Peyer's patch (tissue), 4 donors: Measurements from ENCODE around the gene DEFB132. TPM values are rescaled to one million over a fixed set of nuclear protein-coding genes. Genes with fewer than 3 reads are reported as not detected.

Experiments used
- DNase-seq, 3 donors: peaks; one replicate each; pipeline ENCODE4 v3.0.0-alpha.2; 2017 to 2019
- H3K27ac ChIP-seq, 4 donors: fragments of 200-600 bp; sonication (generic); one replicate each; pipeline ENCODE4 v1.5.1; 2016 to 2019
- H3K27me3 ChIP-seq, 2 donors: fragments of 200-600 bp; sonication (generic); one replicate each; pipeline ENCODE4 v1.5.1; 2019
- H3K36me3 ChIP-seq, 3 donors: fragments of 200-600 bp; sonication (generic); one replicate each; pipeline ENCODE4 v1.5.1; 2016 to 2019
- H3K4me1 ChIP-seq, 4 donors: fragments of 200-600 bp; sonication (generic); one replicate each; pipeline ENCODE4 v1.5.1; 2016 to 2019
- H3K4me3 ChIP-seq, 4 donors: fragments of 200-600 bp; sonication (generic); 1 replicate in 3 of 4; 2 replicates in 1 of 4; pipeline ENCODE4 v1.5.1; 2016 to 2019; ENCODE audit warnings: mild to moderate bottlenecking in 1 of 4
- H3K9me3 ChIP-seq, 4 donors: fragments of 200-600 bp; sonication (generic); one replicate each; pipeline ENCODE4 v1.5.1; 2016 to 2019; ENCODE audit warnings: mild to moderate bottlenecking in 1 of 4
- CTCF ChIP-seq, 6 experiments: fragments of 450-650 bp in 4 of 6; fragments of 200-600 bp in 2 of 6; sonication (generic) in 1 of 6; IDR thresholded peaks; one replicate each; pipeline ENCODE4 v1.5.1; 2017 to 2019; ENCODE audit warnings: antibody characterized with exemption in 6 of 6, mild to moderate bottlenecking in 3 of 6, moderate library complexity in 1 of 6
- POLR2A ChIP-seq, 2 donors: fragments of 450-650 bp; IDR thresholded peaks; one replicate each; pipeline ENCODE4 v1.5.1; 2017; ENCODE audit warnings: antibody characterized with exemption in 2 of 2, mild to moderate bottlenecking in 2 of 2, moderate library complexity in 2 of 2
- total RNA-seq, 4 donors: library from RNA; depleted of rRNA; stranded (reverse); fragments of >200 nt; gene quantifications; one replicate each; pipeline ENCODE4 v1.1.0, GENCODE V29; 2016

DEFB132 gene
- total RNA-seq, 4 donors from 2014 or later = not detected

GRCh38 chr20:298776-299391, 41.4 kb downstream of the DEFB132 start:
- Histone ChIP-seq H3K36me3 (no peaks in the 10 kb centered on the region), H3K4me1 (peaks cover 6 to 40% (median 11%) of the 10 kb centered on the region in 4 donors), H3K27ac (peak overlapping the region; percentile 99), H3K9me3 (no peaks in the 10 kb centered on the region), H3K27me3 (no peaks in the 10 kb centered on the region), H3K4me3 (peak overlapping the region; percentile 65 to 97 (median 92))
- no peak for DNase-seq
- no peak for TF ChIP-seq CTCF (IDR thresholded peaks at IDR 0.05)
- TF ChIP-seq POLR2A (IDR thresholded peaks at IDR 0.05) = no peak

DNA sequence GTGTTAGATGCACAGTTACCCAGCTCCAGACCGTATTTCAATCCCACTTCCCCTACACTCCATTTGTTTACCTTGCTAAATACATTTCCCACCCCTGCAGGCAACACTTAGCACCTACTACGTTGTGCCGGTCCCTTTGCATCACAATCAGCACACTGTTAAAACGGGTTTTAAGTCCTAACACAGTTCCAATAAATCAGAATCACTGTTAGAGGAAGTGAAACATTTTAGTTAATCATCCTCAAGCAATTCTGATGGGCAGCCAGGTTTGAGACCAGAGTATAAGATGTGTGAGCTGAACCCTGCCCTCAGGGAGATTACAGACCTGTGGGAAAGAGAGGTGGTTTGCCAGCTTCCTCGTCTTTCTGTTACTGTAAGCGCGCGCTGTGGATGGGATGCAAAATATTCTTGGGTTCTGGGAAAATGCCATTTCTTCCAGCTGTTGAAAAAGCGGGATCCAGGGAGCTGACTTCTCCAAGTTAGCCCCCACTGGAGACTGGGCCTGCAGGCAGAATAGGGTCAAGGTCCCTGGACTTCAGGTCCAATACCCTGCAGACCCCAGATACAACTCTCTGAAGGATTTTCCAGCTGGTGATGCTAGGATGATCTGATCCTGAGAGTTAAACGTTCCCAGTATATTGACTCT, 42.9 kb downstream of the DEFB132 start:
- no peak for DNase-seq
- Histone ChIP-seq H3K27me3 (no peaks in the 10 kb centered on the region), H3K27ac (no peak overlapping the region), H3K4me1 (peaks cover 6 to 40% (median 11%) of the 10 kb centered on the region in 4 donors), H3K4me3 (peak overlapping the region in 1 of 4 donors; percentile 23), H3K9me3 (no peaks in the 10 kb centered on the region), H3K36me3 (no peaks in the 10 kb centered on the region)
- TF ChIP-seq POLR2A (IDR thresholded peaks at IDR 0.05) (no peak), CTCF (IDR thresholded peaks at IDR 0.05) (no peak)

DNA sequence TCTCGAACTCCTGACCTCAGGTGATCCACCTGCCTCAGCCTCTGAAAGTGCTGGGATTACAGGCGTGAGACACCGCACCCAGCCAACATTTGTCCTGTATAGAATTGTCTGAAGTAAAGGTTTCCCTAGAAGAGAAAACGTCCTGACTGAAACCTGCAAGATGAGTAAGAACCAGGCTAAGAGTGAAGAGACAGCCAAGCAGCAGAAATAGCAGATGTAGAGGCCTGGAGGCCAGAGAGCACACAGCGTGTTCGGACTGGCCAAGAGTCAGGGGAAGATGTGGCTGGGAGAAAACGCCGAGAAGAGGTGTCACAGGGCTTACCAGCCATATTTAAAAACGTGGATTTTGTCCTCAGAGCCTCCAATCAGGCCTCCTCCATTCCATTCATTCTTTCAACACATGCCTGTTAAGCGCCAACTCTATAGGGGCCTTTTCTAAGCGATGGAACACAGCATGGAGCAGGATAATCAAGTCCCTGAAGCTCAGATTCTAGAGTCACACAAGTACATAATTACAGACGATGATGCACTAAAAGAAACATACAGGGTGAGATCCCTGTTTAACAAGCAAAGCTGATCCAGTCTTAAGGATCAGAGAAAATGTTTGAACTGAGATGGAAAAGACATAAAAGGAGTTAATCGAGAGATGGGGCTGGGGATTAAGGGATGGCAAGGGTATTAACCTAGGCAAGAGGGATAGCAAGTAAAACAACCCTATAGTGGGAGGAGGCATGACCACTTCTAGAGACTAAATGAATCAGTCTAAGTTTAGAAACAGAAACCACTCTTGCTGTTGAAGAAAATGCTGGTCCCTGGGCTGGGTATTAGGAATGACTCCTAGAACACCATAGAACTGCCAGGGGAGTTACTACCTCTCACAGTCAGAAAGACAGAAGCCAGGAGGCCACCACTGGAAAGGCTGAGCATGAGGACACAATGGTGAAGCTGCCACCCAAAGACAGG, 44.6 kb downstream of the DEFB132 start:
- no peaks in the 10 kb centered on the region for H3K27me3 ChIP-seq
- H3K36me3 ChIP-seq = no peaks in the 10 kb centered on the region
- no peaks in the 10 kb centered on the region for H3K9me3 ChIP-seq
- DNase-seq = no peak
- H3K4me3 ChIP-seq = no peak overlapping the region
- TF ChIP-seq CTCF (IDR thresholded peaks at IDR 0.05) (no peak), POLR2A (IDR thresholded peaks at IDR 0.05) (no peak)
- H3K4me1 ChIP-seq = peaks cover 6 to 32% (median 11%) of the 10 kb centered on the region in 4 donors
- no peak overlapping the region for H3K27ac ChIP-seq

DNA sequence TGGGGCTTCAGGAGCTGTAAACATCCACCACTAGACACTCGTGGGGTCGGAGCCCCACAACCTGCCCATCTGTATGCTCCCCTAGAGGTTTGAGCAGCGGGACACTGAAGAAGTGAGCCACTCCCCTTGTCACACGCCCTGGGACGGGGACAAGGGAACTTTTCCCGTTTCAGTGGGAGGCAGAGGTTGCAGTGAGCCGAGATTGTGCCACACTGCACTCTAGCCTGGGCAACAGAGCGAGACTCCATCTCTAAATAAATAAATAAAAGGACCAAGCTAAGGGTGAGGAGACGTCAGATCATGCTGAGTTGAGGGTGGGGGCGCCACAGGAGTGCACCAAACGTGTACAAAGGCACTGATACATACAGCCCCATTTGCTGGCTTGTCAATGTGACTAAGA, 48.2 kb downstream of the DEFB132 start:
- Histone ChIP-seq H3K36me3 (no peaks in the 10 kb centered on the region), H3K4me1 (peaks cover 0 to 15% (median 0%) of the 10 kb centered on the region in 4 donors), H3K27ac (no peak overlapping the region), H3K4me3 (no peak overlapping the region), H3K27me3 (no peaks in the 10 kb centered on the region), H3K9me3 (no peaks in the 10 kb centered on the region)
- TF ChIP-seq CTCF (IDR thresholded peaks at IDR 0.05) = no peak
- no peak for TF ChIP-seq POLR2A (IDR thresholded peaks at IDR 0.05)
- DNase-seq = no peak

DNA sequence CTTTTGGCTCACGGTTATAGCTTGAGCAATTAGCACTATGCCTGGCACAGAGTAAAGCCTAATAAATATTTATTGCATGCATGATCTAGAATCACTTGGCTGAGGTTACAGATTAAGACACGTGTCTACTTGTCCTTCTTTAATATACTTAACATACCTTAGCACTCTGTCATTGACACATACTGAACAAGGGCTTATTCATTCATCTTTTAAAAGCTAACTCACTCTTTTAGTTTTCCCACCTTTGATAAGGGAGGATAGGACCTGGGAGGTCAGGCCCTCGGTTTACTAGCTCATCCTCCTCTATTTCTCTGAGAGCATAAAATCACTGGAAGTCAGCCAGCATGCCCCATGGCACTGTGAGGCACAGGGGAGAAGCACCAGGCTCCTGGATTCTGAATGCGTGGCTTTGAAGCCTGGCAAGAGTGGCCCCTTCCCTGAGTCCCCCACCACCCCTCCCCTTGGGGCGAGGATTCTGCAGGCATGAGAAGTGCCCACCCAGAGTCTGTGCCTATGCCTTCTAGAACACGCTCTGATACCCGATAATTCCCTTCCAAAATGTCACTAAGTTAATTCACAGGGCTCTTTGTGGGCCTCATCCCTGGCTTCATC, 51.0 kb downstream of the DEFB132 start:
- H3K4me3 ChIP-seq = no peak overlapping the region
- no peak for DNase-seq
- TF ChIP-seq POLR2A (IDR thresholded peaks at IDR 0.05) = no peak
- TF ChIP-seq CTCF (IDR thresholded peaks at IDR 0.05) = no peak
- H3K27ac ChIP-seq = no peak overlapping the region
- no peaks in the 10 kb centered on the region for H3K36me3 ChIP-seq
- H3K27me3 ChIP-seq = no peaks in the 10 kb centered on the region
- H3K9me3 ChIP-seq = no peaks in the 10 kb centered on the region
- H3K4me1 ChIP-seq = peaks cover 0 to 6% (median 0%) of the 10 kb centered on the region in 4 donors
